ENCODE data around the gene TTC32. TPM values are rescaled to one million over a fixed set of nuclear protein-coding genes. Genes with fewer than 3 reads are reported as not detected.
"Not testable (repeated sequence)": the region's sequence is repeated elsewhere in the genome, so short reads cannot be mapped to it uniquely, and the experiment has no call there.

Gene TTC32
- total RNA-seq, 1 donor from 2014 or later: not detected

- Histone ChIP-seq H3K27ac (no peak overlapping the region), H3K27me3 (no peaks in the 10 kb centered on the region), H3K9me3 (no peaks in the 10 kb centered on the region), H3K4me3 (no peak overlapping the region), H3K4me1 (no peaks in the 10 kb centered on the region), H3K36me3 (no peaks in the 10 kb centered on the region)
- intact Hi-C loops (cut with DNase I): no loop called here
- DNase-seq (ENCODE audit: low spot score in 2 of 2): no peak
- no peak for TF ChIP-seq CTCF (IDR thresholded peaks at IDR 0.05)
Observed at GRCh38 chr2:19882286-19882685, 19.5 kb downstream of the TTC32 start.

DNA sequence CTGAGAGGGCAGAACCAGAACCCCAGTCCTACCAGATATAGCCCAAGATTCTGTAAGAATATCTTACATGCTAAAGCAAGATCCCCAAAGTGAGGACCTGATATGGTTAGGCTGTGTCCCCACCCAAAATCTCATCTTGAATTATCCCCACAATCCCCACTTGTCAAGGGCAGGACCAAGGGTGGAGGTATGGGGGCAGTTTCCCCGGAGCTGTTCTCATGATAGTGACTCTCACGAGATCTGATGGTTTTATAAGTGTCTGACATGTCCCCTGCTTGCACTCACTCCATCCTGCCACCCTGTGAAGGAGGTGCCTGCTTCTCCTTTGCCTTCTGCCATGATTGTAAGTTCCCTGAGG lies 19.9 kb downstream of the TTC32 start:
- H3K4me3 ChIP-seq: no peak overlapping the region

DNA sequence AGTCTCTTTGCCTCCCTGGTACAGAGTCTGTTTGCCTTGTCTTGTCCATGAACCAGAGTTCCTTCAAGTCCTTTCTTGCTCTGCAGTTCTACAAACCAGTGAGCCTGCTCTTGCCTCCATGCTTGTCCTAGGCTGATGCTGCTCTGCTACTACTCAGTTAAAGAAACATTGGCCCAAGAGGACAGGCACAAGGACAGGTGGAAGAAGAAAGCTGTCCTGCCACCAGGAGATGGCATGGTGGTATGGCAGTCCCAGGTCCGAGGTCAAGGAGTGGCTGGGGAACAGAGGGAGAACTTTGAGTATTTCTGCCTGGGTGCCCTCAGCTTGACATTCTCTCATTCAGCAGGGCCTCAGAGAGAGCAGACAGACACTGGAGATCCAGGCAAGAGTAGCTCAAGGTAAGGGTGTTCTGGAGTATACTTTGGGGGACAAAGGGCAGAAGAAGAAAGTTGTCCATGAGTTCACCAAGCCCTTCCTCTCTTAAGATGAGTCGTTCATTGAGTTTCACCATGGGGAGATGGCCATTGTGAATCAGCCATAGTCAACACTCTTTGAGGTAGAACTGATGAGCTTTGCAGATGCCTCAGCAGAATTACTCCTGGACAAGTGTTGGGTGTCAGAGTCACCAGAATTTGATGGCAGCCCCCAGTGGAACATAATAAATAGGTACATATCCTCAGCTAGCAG lies 20.4 kb downstream of the TTC32 start:
- Histone ChIP-seq H3K27ac (no peak overlapping the region), H3K9me3 (no peaks in the 10 kb centered on the region), H3K36me3 (no peaks in the 10 kb centered on the region), H3K4me1 (no peaks in the 10 kb centered on the region), H3K27me3 (no peaks in the 10 kb centered on the region), H3K4me3 (no peak overlapping the region)
- TF ChIP-seq CTCF (IDR thresholded peaks at IDR 0.05): no peak
- DNase-seq (ENCODE audit: low spot score in 2 of 2): no peak
- intact Hi-C loops (cut with DNase I): no loop called here

More for the DNA sequence above, 19.9 kb downstream of the TTC32 start:
- no peak for DNase-seq (ENCODE audit: low spot score in 2 of 2)
- no peak for TF ChIP-seq CTCF (IDR thresholded peaks at IDR 0.05)
- Histone ChIP-seq H3K9me3 (no peaks in the 10 kb centered on the region), H3K36me3 (no peaks in the 10 kb centered on the region), H3K4me1 (no peaks in the 10 kb centered on the region), H3K27me3 (no peaks in the 10 kb centered on the region), H3K27ac (no peak overlapping the region)
- intact Hi-C loops (cut with DNase I): no loop called here

DNA sequence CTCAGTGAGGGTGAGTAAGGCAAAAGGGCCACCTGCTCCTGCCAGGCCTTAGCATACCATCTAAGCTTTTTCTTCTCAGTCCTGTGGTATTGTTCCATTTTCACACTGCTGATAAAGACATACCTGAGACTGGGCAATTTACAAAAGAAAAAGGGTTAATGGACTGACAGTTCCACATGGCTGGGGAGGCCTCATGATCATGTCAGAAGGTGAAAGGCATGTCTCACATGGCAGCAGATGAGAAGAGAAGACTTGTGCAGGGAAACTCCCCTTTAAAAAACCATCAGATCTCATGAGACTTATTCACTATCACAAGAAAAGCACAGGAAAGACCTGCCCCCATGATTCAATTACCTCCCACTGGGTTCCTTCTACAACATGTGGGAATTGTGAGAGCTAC lies 21.6 kb downstream of the TTC32 start:
- H3K9me3 ChIP-seq; H3K36me3 ChIP-seq; H3K27ac ChIP-seq; H3K4me3 ChIP-seq; H3K27me3 ChIP-seq; H3K4me1 ChIP-seq; DNase-seq (ENCODE audit: low spot score in 2 of 2); intact Hi-C loops (cut with DNase I): not testable (repeated sequence)

GRCh38 chr2:19879120-19879519 lies 22.7 kb downstream of the TTC32 start:
- Histone ChIP-seq H3K27ac (no peak overlapping the region), H3K9me3 (no peaks in the 10 kb centered on the region), H3K27me3 (no peaks in the 10 kb centered on the region), H3K4me3 (no peak overlapping the region), H3K4me1 (no peaks in the 10 kb centered on the region), H3K36me3 (no peaks in the 10 kb centered on the region)
- peak in 1 of 2 donors; percentile 12 for DNase-seq (ENCODE audit: low spot score in 2 of 2)
- intact Hi-C loops (cut with DNase I): no loop called here
- no peak for TF ChIP-seq CTCF (IDR thresholded peaks at IDR 0.05)

- Histone ChIP-seq H3K4me1 (no peaks in the 10 kb centered on the region), H3K27ac (no peak overlapping the region), H3K4me3 (no peak overlapping the region), H3K9me3 (no peaks in the 10 kb centered on the region), H3K36me3 (no peaks in the 10 kb centered on the region), H3K27me3 (no peaks in the 10 kb centered on the region)
- no peak for TF ChIP-seq CTCF (IDR thresholded peaks at IDR 0.05)
- DNase-seq (ENCODE audit: low spot score in 2 of 2): no peak
- intact Hi-C loops (cut with DNase I): no loop called here
Observed at GRCh38 chr2:19878268-19879046, 23.3 kb downstream of the TTC32 start.

All from ascending aorta (tissue), 2 donors.